ENCODE results near the gene LDB3.

GRCh38 chr10:86635402-86635801, 32.9 kb upstream of the LDB3 start:
- TF ChIP-seq EZH2phosphoT487 (IDR thresholded peaks at IDR 0.05; ENCODE audit: insufficient read depth, low read depth) (no peak), EZH2 (IDR thresholded peaks at IDR 0.05; ENCODE audit: insufficient read depth, poor library complexity, severe bottlenecking) (no peak)
